Neuron (in vitro differentiated cells): ENCODE results near the gene CDHR2.

Experiments used
- H2AFZ ChIP-seq: one replicate; pipeline ENCODE4 v1.6.1; 2013; ENCODE audit warnings: low read depth, mild to moderate bottlenecking, inconsistent platforms, low read length, moderate library complexity
- H3K27me3 ChIP-seq: one replicate; pipeline ENCODE4 v1.6.1; 2013; ENCODE audit warnings: low read length; ENCODE audit not compliant: insufficient read depth
- H3K36me3 ChIP-seq: one replicate; pipeline ENCODE4 v1.6.1; 2013; ENCODE audit warnings: low read length; ENCODE audit not compliant: insufficient read depth
- H3K4me1 ChIP-seq: one replicate; pipeline ENCODE4 v1.6.1; 2013; ENCODE audit warnings: low read length; ENCODE audit not compliant: insufficient read depth
- H3K4me3 ChIP-seq: 2 replicates; pipeline ENCODE4 v1.5.1; 2013; ENCODE audit warnings: mild to moderate bottlenecking, low read length, moderate library complexity
- H3K9me3 ChIP-seq: one replicate; pipeline ENCODE4 v1.6.1; 2013; ENCODE audit warnings: low read length

CDHR2 gene

GRCh38 chr5:176621661-176622079, 72.5 kb downstream of the CDHR2 start:
- Histone ChIP-seq H3K27me3 (peaks cover 68% of the 10 kb centered on the region), H3K4me3 (no peak overlapping the region)

GRCh38 chr5:176624142-176624541, 75.0 kb downstream of the CDHR2 start:
- Histone ChIP-seq H2AFZ (no peak overlapping the region), H3K27me3 (peaks cover 84% of the 10 kb centered on the region), H3K4me1 (peaks cover 7% of the 10 kb centered on the region), H3K4me3 (no peak overlapping the region), H3K36me3 (no peaks in the 10 kb centered on the region), H3K9me3 (no peaks in the 10 kb centered on the region)

More at GRCh38 chr5:176621661-176622079, 72.5 kb downstream of the CDHR2 start:
- Histone ChIP-seq H3K36me3 (no peaks in the 10 kb centered on the region), H3K9me3 (no peaks in the 10 kb centered on the region), H3K4me1 (peaks cover 12% of the 10 kb centered on the region), H2AFZ (no peak overlapping the region)

GRCh38 chr5:176624938-176625337, 75.8 kb downstream of the CDHR2 start:
- no peak overlapping the region for H3K4me3 ChIP-seq
- peaks cover 10% of the 10 kb centered on the region for H3K4me1 ChIP-seq
- H3K9me3 ChIP-seq = no peaks in the 10 kb centered on the region
- H3K36me3 ChIP-seq = no peaks in the 10 kb centered on the region
- H3K27me3 ChIP-seq = peaks cover 85% of the 10 kb centered on the region
- H2AFZ ChIP-seq = no peak overlapping the region

GRCh38 chr5:176625512-176625911, 76.4 kb downstream of the CDHR2 start:
- Histone ChIP-seq H3K4me1 (peaks cover 12% of the 10 kb centered on the region), H3K27me3 (peaks cover 85% of the 10 kb centered on the region), H2AFZ (no peak overlapping the region), H3K36me3 (no peaks in the 10 kb centered on the region), H3K9me3 (no peaks in the 10 kb centered on the region), H3K4me3 (no peak overlapping the region)

GRCh38 chr5:176625966-176626875, 77.1 kb downstream of the CDHR2 start:
- no peak overlapping the region for H3K4me3 ChIP-seq
- no peaks in the 10 kb centered on the region for H3K36me3 ChIP-seq
- no peaks in the 10 kb centered on the region for H3K9me3 ChIP-seq
- H3K27me3 ChIP-seq = peaks cover 85% of the 10 kb centered on the region
- H3K4me1 ChIP-seq = peaks cover 19% of the 10 kb centered on the region
- no peak overlapping the region for H2AFZ ChIP-seq

- no peak overlapping the region for H3K4me3 ChIP-seq
- H3K27me3 ChIP-seq = peaks cover 84% of the 10 kb centered on the region
- H3K36me3 ChIP-seq = no peaks in the 10 kb centered on the region
- peaks cover 19% of the 10 kb centered on the region for H3K4me1 ChIP-seq
- H2AFZ ChIP-seq = no peak overlapping the region
- no peaks in the 10 kb centered on the region for H3K9me3 ChIP-seq
These were observed 77.7 kb downstream of the CDHR2 start for GRCh38 chr5:176626876-176627236.

GRCh38 chr5:176627582-176627981, 78.4 kb downstream of the CDHR2 start:
- H2AFZ ChIP-seq = no peak overlapping the region
- H3K36me3 ChIP-seq = no peaks in the 10 kb centered on the region
- H3K9me3 ChIP-seq = no peaks in the 10 kb centered on the region
- peaks cover 19% of the 10 kb centered on the region for H3K4me1 ChIP-seq
- no peak overlapping the region for H3K4me3 ChIP-seq
- peaks cover 83% of the 10 kb centered on the region for H3K27me3 ChIP-seq

GRCh38 chr5:176628406-176629228, 79.5 kb downstream of the CDHR2 start:
- H3K9me3 ChIP-seq = no peaks in the 10 kb centered on the region
- H2AFZ ChIP-seq = no peak overlapping the region
- peaks cover 19% of the 10 kb centered on the region for H3K4me1 ChIP-seq
- no peak overlapping the region for H3K4me3 ChIP-seq
- H3K27me3 ChIP-seq = peaks cover 85% of the 10 kb centered on the region
- no peaks in the 10 kb centered on the region for H3K36me3 ChIP-seq

- H2AFZ ChIP-seq = no peak overlapping the region
- peaks cover 83% of the 10 kb centered on the region for H3K27me3 ChIP-seq
- peaks cover 19% of the 10 kb centered on the region for H3K4me1 ChIP-seq
- no peaks in the 10 kb centered on the region for H3K36me3 ChIP-seq
- no peaks in the 10 kb centered on the region for H3K9me3 ChIP-seq
- H3K4me3 ChIP-seq = no peak overlapping the region
These were observed 80.2 kb downstream of the CDHR2 start for GRCh38 chr5:176629317-176629852.

GRCh38 chr5:176629853-176630680, 80.9 kb downstream of the CDHR2 start, which contains the start of the genes EIF4E1B and SNCB:
Gene EIF4E1B (plus strand): TSS chr5:176630675. CDS start chr5:176642788, 12,113 bp downstream.
Gene SNCB (minus strand): TSS chr5:176630534. CDS start chr5:176629654, 880 bp downstream.
- H3K27me3 ChIP-seq = peaks cover 81% of the 10 kb centered on the region
- H3K36me3 ChIP-seq = no peaks in the 10 kb centered on the region
- H2AFZ ChIP-seq = peak within 1 kb of the TSS; percentile 41
- no peaks in the 10 kb centered on the region for H3K9me3 ChIP-seq
- H3K4me1 ChIP-seq = peaks cover 19% of the 10 kb centered on the region
- H3K4me3 ChIP-seq = peak within 1 kb of the TSS; percentile 31

- Histone ChIP-seq H3K9me3 (no peaks in the 10 kb centered on the region), H2AFZ (peak overlapping the region; percentile 41), H3K4me3 (peak overlapping the region; percentile 31), H3K27me3 (peaks cover 78% of the 10 kb centered on the region), H3K36me3 (no peaks in the 10 kb centered on the region), H3K4me1 (peaks cover 18% of the 10 kb centered on the region)
These were observed 81.6 kb downstream of the CDHR2 start for GRCh38 chr5:176630681-176631222.
